Non-pigmented ciliary epithelial cell (primary cell): Measurements from ENCODE around the gene PHLPP1.
"Not testable (repeated sequence)": the region's sequence is repeated elsewhere in the genome, so short reads cannot be mapped to it uniquely, and the experiment has no call there.

ENCODE experiments used
- DNase-seq: peaks from one replicate; pipeline ENCODE4 v3.0.0-alpha.2; 2010; ENCODE audit warnings: low read depth

The PHLPP1 gene

DNA sequence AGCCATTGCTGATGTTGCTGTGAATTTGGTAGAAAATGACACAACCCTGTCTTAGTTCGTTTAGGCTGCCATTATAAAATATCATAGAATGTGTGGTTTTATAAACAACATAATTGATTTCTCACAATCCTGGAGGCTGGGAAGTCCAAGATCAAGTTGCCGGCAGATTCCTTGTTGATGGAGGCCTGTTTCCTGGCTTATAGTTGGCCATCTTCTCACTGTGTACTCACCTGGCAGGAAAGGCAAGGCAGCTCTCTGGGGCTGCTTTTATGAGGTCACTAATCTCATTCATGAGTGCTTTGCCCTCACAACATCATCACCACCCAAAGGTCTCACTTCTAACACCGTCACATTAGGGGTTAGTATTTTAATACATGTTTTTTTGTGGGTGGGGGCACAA is 58.4 kb downstream of the PHLPP1 start:
- no peak for DNase-seq

DNA sequence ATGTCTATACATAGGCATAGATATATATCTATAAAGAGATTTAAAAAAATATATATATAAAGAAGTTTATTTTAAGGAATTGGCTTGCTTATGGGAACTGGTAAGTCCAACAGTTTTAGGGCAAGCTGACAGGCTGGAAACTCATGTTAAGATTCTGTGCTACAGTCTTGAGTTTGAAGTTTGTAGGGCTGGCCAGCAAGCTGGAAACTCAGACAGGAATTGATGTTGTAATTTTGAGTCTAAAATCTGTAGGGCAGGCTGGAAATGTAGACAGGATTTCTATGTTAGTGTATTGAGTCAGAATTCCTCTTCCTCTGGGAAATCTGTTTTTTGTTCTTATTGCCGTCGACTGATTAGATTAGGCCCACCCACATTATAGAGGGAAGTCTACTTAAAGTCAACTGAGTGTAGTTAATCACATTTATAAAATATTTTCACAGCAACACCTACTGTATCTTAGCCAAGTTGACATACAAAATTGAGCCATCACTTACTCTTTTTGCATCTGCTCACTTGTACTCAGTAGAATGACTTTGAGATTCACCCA is 60.8 kb downstream of the PHLPP1 start:
- DNase-seq: no peak

DNA sequence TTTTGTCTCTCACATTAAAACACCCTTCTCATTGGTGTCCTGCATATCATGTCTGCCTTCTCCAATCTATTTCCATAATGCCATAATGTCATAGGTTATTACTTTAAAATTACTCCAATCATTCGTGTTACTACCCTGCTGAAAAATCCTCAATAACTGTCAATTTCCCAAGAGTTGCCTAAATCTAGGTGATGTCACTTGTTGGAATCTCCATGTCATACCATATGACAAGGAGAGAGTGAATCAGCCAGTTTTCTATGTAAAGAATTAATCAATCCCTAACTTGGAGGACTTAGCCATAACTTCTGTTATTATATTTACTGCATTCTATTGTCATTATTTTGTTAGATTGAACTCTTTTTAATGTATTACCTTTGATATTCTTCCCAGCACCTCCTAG is 62.5 kb downstream of the PHLPP1 start:
- no peak for DNase-seq

DNA sequence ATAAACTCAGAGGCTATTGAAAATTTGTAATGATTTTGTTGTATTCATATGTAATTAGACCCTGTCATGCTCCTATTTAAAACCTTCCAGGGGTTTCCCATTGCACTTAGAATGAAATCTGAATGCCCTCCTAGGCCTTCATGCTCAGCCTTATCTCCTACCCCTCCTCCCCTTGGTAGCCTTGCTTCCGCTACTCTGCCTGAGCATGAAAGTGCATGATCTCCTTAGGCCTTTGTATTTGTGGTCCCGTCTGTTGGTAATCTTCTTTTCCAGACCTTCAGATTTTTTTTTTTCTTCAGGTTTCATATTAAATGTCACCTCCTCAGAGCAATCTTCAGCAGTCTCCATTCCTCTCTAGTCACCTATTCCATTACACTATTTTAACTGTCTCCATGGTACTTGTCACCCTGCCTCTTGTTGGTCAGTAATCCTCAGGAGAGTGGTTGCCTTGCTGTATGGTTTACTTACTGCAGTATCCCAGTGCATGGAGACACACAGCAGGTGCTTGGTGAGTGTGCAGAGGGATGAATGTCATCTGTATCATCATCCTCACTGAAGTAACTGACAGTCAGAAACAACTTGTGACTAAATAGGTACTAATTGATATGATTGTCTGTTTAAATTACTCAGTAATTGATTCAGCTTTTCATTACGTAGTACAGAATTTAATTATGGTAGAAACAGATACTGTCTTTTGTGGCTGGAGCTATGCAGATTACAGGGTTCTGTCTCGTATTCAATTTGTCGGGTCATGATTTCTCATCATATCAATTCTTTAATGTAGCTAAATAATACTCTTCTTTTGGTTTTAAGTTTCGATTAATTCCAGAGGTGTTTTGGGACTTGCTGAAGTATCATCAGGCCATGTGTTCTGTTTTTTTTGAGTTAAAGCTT is 63.9 kb downstream of the PHLPP1 start:
- no peak for DNase-seq

DNA sequence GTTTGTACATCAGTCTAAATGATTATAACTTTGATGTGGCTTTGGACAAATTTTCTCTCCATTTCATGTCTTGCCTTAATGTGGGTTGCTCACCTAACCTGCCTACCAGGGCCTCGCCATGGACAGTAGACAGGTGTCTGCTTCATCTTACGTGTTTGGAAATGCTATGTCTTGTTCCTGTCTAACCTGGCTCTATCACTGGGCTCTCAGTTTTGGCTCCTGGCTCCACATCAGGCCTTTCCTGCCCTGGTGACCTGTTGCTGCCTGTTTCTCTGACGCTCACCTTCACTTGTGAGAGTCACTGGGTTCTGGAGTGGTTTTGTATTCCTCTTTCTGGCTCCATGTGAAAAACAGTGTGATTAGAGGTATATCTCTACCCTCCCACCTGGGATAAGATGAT is 65.9 kb downstream of the PHLPP1 start:
- no peak for DNase-seq

DNA sequence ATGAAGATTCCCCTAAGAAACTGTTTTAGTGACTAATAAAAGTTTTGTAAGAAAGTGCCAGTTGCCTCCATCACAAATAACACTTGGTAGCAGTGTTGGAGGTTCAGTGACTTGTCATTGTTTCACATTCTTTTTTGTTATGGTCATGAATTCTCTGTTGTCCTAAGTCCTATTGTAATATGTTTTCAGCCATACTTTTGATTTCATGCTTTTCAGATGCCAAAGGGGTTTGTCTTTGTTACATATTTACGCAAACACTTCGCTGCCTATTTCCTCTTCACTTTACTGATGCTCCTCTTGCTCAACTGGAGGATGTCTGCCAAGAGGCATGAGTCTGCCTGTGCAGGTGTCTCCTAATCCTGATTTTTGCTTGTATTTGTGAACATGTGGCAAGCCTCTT is 66.6 kb downstream of the PHLPP1 start:
- no peak for DNase-seq

DNA sequence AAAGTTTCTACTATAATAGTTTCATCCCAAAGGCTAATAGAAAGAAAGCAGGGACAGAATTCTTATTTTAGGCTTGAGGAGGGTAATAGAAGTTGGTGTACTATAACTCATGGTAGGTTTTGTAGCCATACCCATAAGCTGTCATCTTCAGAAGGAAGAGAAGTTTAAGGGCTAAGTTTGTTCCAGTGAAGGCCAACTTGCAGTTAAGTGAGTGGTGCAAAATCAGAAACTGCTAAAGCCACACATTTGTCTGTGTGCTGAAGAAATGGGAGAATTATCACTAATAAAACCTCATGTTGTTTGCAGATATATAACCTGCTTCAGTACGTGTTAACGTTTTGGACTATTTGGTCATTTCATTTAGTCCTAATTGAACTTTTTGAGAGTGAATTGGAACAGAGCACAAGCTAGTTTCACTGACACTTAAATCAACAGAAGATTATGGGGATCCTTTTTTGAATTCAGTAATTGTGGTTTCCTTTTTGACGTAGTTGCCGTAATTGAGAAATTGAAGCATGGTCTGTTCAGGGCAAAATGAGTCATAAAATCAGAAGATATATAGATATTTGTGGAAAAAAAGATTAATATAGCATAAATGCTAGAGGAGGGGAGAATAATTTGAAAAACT is 69.1 kb downstream of the PHLPP1 start:
- no peak for DNase-seq

DNA sequence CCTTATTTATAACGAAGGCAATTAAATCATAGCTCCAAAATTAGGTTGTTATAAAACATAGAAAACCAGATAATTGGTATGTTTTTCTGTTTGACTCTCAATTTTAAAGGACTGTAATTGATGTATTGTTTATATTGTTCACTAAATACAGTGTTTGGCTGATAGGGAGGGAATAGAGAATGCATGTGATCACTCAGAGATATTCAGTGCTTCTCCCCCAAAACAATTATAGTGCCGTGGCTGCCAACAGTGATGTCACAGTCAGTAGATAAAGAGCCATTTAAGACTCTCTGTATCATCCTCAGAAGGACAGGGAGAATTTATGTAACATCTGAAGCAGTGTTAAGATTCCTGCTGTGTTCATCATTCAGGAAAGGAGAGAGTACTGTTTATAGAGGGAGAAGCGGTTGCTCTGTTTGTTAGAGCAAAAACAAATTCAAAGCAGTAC is 69.6 kb downstream of the PHLPP1 start:
- DNase-seq: no peak

DNA sequence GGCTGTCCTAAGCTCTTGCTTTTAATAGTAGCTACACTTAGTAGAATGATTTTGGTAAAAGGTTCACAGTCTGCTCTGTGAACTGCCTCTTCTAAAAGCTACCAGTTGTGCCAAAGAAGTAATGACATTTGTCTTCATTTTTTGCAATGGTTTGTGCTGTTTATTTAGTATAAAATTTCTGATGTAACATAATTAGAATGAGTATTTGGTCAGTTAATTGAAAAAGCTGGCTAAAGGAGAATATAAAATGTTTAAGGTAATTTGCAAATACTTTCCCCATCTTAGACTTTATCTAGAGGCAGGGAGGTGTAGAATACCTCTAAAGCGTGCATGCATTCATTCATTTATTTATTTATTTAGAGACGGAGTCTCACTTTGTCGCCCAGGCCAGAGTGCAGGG is 71.3 kb downstream of the PHLPP1 start:
- no peak for DNase-seq

DNA sequence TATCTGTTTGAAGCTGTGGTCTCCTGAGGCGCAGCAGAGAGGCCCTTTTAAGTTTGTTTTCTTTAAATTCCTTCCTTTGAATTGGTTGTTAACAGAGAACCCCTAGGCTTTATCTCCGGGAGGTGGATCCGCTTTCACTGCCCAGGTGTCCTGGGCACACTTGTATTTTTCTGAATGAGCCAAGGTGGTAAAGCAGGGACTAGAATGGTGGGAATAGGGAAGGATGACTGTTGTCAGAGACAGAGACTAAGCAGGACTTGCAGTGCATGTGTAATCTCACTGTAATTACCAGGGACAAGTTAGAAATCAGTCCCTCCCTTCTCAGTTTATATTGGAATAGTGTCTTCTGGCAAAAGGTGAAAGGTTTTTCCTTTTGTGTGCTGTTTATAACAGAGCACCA is 72.8 kb downstream of the PHLPP1 start:
- no peak for DNase-seq

DNA sequence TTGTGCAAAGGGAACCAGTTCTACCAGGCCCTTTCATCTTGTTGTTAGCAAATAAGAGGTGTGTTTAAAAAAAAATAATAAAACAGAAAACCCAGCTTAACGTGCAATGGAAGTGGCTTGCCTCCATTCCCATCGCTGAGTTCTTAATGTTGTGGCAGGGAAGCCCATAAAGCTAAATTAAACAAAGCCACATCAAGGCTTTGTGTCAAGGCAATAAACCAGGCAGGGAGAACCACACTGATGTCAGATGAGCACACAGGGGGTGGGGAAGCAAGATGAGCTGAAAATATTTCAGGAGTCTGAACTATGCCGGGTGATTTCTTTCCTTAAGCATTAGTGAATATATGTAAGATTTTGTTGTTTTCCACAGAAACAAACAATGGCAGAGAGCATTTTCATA is 73.5 kb downstream of the PHLPP1 start:
- DNase-seq: no peak

DNA sequence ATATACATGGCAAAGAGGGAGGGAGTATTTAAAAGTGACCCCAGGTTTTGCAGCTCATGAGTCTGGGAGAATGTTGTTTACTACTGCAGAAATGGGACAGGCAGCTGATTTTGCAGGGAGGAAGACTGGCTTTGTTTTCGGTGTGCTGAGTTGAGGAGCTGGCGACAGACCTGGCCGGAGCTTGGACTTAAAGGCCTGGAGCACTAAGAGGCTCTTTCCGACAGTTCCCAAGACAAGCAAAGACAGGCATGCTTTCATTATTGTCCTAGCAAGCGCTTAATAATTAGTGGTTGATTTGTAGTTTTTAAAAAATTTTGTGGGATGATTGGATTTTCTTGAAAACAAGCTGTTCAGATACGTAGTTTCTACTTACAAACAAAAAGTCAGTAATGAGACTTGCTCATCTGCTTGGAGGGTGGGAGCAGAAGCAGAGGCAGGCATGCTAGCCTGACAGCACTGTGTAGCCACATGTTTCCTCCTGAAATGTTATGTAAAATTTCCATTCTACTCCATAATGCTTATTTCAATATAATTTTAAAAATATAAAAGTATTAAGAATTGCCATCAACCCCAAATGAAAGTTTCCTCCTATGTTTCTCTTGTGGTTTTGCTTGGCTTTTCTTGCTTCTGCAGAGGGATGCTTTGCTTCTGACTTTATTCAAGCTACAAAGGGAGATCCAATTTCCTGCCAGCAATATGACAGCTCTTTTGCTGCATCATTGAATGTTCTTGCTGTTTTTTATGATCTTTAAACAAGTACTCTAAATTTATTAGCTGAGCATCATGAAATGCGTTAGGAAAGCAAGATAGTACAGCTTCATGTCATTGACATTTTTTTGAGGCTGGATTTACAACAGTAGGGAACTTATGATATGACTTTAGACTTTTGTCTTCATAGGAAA is 75.8 kb downstream of the PHLPP1 start:
- no peak for DNase-seq

DNA sequence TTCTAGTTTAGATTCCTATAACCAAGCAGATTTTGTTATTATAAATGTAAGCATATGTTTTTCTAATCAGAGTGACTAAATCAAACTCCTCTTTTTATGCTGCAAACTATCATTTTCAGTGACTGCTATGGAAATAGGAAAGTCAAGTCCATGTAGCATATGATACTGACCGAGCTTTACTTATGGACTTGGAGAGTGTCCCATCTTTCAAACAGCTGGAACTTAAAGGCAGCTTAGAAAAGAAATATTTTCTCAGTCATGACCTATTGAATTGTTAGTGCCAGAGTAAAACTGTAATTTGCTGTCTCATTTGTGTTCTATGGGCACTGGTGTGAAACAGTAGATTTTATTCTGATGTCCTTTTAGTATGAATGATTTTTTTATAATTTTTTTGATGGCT is 76.7 kb downstream of the PHLPP1 start:
- no peak for DNase-seq

DNA sequence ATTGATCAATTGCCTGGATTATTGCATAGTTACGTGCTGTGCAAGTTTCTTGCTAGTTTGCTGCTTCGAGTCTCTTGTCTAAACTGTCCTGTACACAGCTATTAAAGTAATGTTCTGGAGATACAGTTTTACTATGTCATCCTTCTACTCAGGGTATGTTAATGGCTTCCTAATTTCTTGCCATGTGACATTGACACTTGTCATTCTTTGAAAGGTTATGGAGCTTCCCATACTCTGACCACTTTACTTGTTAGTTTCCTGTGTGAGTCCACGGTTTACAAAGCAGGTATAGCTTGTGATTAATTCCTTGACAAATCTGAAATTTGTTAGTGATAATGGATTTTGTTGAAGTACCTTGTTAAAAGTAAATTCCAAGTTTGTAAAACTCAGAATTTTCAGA is 80.5 kb downstream of the PHLPP1 start:
- no peak for DNase-seq

DNA sequence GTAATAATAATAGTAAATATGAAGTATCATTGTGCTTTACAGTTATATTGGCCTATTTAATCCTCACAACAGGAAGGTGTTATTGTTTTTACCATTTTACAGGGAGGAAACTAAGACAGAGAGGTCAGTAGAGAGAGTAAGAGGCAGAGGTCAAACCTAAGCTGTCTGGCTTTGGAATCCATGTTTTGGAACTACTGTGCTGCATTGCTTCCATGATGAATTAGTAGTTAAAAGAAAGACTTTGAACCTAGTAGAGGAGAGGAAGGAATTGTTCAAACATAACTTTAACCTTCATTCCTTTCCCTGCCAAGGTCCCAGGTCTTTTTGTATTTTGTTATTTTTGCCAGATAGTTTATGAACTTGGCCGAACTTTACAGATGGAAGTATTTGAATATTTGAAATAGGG is 80.9 kb downstream of the PHLPP1 start:
- no peak for DNase-seq

DNA sequence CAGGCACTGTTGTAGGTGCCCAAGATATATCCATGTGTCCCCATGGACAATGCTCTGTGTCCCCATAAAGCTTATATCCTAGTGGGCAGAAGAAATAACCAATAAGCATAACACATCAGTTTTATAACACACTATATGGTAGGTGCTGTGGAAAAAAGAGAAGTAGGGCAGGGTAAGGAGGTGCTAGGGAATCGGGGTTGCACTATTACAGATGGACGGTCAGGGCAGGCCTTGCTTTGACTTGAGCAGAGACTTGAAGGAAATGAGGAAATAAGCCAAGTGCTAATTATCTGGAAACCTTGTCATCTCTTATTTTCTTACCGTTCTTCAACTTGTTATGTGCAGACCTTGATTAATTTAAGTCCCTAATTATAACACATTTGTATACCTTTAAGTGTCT is 82.0 kb downstream of the PHLPP1 start:
- DNase-seq: no peak

DNA sequence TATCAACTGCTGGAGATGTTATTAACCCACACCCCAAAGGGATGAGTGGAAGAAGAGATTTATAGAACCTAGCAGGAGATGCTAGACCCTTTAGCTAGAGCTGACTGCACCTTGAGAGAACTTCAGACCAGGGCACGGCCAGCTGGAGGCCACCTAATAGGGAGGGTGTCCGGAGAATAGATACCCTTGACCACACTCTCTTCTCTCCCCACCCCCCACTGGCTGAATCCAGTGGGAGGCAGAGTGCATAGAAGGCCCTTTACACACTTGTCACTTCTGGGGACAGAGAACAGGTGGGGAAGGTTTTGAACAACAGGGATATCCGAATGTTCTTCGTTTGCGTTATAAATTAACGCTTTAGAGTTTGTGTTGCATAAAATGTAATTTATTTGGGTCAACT is 84.6 kb downstream of the PHLPP1 start:
- no peak for DNase-seq

DNA sequence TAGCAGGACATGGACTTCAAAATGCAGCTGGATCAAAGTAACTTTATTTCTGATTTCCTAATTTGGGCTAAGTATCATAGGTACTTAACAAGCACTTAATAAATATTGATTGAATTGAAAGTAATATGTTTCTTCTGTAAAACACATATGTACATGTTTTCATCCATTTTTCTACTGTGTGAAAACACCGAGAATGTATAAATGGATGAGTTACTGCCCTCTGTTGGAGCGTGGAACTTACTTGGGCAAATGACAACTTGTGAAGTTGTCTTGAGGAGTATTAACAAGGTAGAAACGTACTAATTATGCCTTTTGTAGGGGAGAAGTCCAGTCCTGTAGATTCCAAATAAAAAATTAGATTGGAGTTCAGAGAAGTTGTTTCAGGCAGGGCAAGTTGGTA is 87.2 kb downstream of the PHLPP1 start:
- no peak for DNase-seq

DNA sequence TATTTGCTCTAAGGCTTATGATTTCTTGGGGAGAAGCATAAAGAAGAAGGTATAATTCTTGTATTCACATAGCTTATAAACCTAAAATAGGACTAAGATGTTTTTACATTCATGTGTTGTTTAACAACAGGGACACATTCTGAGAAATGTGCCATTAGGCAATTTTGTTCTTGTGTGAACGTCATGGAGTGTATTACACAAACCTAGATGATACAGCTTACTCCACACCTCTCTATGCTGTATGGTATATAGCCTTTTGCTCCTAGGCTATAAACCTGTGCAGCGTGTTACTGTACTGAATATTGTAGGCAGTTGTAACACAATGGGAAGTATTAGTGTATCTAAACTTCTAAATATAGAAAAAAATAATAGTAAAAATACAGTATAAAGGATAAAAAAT is 92.1 kb downstream of the PHLPP1 start:
- no peak for DNase-seq

DNA sequence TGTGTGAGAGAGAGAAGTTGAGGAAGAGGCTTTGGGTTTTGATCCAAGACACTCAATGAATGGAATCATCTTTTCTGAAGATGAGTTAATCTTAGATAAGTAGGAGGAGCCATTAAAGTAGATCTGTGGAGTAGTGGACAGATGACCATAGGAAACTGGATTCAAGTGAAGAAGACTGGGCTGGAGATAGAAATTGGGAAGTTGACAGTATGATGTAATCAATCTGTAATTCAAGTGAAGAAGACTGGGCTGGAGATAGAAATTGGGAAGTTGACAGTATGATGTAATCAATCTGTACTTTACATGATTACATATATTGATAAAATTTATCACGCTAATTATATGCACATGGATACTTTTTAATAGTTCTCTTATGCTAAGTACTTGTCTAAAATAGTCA is 92.8 kb downstream of the PHLPP1 start:
- no peak for DNase-seq

DNA sequence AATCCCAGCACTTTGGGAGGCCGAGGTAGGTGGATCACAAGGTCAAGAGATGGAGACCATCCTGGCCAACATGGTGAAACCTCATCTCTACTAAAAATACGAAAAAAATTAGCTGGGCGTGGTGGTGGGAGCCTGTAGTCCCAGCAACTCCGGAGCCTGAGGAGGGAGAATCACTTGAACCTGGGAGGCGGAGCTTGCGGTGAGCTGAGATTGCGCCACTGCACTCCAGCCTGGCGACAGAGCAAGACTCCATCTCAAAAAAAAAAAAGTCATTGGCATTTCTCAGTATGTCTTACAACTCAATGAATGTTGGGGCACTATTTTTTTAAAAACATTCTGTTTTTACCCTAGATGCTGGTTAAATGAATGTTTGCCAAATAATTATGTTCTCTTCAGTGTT is 94.1 kb downstream of the PHLPP1 start:
- DNase-seq: not testable (repeated sequence)

DNA sequence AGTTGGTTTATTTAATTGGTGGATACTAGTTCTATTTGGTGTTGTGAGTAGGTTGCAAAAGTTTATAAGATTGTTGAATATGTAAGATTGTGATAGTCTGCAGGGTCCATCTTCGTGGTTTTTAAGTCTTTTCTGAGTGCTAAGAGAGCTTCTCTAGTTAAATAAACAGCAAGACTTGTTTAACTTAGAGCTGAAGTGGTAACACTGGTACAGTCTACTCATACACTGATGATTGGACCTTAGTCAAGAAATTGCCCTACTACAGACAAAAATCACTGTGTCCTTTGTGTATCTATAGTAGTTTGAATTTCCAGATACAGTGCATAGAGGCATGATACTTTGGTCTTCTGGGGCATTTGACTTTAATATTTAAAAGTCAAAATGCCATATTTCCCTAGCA is 94.6 kb downstream of the PHLPP1 start:
- DNase-seq: no peak
